Gastrocnemius medialis (tissue), 4 donors: Measurements from ENCODE around the gene USO1. TPM values are rescaled to one million over a fixed set of nuclear protein-coding genes. Genes with fewer than 3 reads are reported as not detected.
A peak's percentile ranks its signal among the peaks of the same experiment; 100 is the strongest.

Source experiments
- ATAC-seq, 2 donors: fragments of 150-250 bp; one replicate each; pipeline ENCODE4 v1.9.1; 2016
- DNase-seq, 2 donors: peaks; one replicate each; pipeline ENCODE4 v3.0.0-alpha.2; 2019
- H3K27ac ChIP-seq, 4 donors: fragments of 200-600 bp; sonication (generic); 1 replicate in 1 of 4; 2 replicates in 3 of 4; pipeline ENCODE4 v1.5.1; 2016 to 2018; ENCODE audit warnings: mild to moderate bottlenecking in 2 of 4, moderate library complexity in 1 of 4
- H3K27me3 ChIP-seq, 3 donors: fragments of 200-600 bp; sonication (generic) in 2 of 3; 1 replicate in 1 of 3; 2 replicates in 2 of 3; pipeline versions ENCODE4 v1.5.1 to v1.6.0; 2016 to 2019; ENCODE audit warnings: mild to moderate bottlenecking in 1 of 3, moderate library complexity in 1 of 3
- H3K36me3 ChIP-seq, 2 donors: fragments of 200-600 bp; sonication (generic) in 1 of 2; one replicate each; pipeline ENCODE4 v1.5.1; 2017 to 2018
- H3K4me1 ChIP-seq, 2 donors: fragments of 200-600 bp; sonication (generic) in 1 of 2; one replicate each; pipeline ENCODE4 v1.5.1; 2016 to 2017; ENCODE audit warnings: mild to moderate bottlenecking in 2 of 2
- H3K4me3 ChIP-seq, 4 donors: fragments of 200-600 bp; sonication (generic) in 3 of 4; 1 replicate in 1 of 4; 2 replicates in 3 of 4; pipeline ENCODE4 v1.5.1; 2016 to 2019; ENCODE audit warnings: mild to moderate bottlenecking in 2 of 4
- H3K9me3 ChIP-seq, 3 donors: fragments of 200-600 bp; sonication (generic) in 2 of 3; 1 replicate in 1 of 3; 2 replicates in 2 of 3; pipeline ENCODE4 v1.5.1; 2016 to 2019
- POLR2A ChIP-seq, 2 donors: fragments of 450-650 bp; IDR thresholded peaks; one replicate each; pipeline ENCODE4 v1.6.1; 2017; ENCODE audit warnings: antibody characterized with exemption in 2 of 2, mild to moderate bottlenecking in 2 of 2, moderate library complexity in 2 of 2
- in situ Hi-C, 4 donors: fragments of 200-750 bp; cut with MboI; loops; one replicate each; pipeline versions ENCODE4 v1.15.0 to v1.8.0; 2017; ENCODE audit warnings: low sequenced_read_pairs in 4 of 4
- intact Hi-C: fragments of 100-400 bp; cut with DNase I; formaldehyde crosslinking; loops from one replicate; pipeline ENCODE4 v1.15.1; 2023; ENCODE audit warnings: low total_unique reads
- total RNA-seq, 4 donors: library from RNA; depleted of rRNA; stranded (reverse); fragments of >200 nt; gene quantifications; one replicate each; pipeline versions ENCODE4 v1.1.0 to v1.2.3, GENCODE V29; 2016
- TF ChIP-seq, protein P1 (sequence below), 5 experiments: fragments of 450-650 bp in 3 of 5; fragments of 200-600 bp in 2 of 5; sonication (generic) in 2 of 5; IDR thresholded peaks in 4 of 5; conservative IDR thresholded peaks in 1 of 5; 1 replicate in 4 of 5; 2 replicates in 1 of 5; pipeline ENCODE4 v1.5.1; 2016 to 2019; ENCODE audit warnings: antibody characterized with exemption in 5 of 5, mild to moderate bottlenecking in 3 of 5, moderate library complexity in 3 of 5

USO1 gene
- total RNA-seq, 4 donors from 2014 or later, result 213 to 328 (median 254) TPM

GRCh38 chr4:75820676-75821075 lies 96.3 kb downstream of the USO1 start:
- no peaks in the 10 kb centered on the region for H3K9me3 ChIP-seq
- no peak for TF ChIP-seq POLR2A (IDR thresholded peaks at IDR 0.05)
- TF ChIP-seq, protein P1, sequence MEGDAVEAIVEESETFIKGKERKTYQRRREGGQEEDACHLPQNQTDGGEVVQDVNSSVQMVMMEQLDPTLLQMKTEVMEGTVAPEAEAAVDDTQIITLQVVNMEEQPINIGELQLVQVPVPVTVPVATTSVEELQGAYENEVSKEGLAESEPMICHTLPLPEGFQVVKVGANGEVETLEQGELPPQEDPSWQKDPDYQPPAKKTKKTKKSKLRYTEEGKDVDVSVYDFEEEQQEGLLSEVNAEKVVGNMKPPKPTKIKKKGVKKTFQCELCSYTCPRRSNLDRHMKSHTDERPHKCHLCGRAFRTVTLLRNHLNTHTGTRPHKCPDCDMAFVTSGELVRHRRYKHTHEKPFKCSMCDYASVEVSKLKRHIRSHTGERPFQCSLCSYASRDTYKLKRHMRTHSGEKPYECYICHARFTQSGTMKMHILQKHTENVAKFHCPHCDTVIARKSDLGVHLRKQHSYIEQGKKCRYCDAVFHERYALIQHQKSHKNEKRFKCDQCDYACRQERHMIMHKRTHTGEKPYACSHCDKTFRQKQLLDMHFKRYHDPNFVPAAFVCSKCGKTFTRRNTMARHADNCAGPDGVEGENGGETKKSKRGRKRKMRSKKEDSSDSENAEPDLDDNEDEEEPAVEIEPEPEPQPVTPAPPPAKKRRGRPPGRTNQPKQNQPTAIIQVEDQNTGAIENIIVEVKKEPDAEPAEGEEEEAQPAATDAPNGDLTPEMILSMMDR (IDR thresholded peaks at IDR 0.05 in 4 of 5, conservative IDR thresholded peaks at IDR 0.05 in 1 of 5), result no peak
- no peak overlapping the region for H3K27ac ChIP-seq
- no peak overlapping the region for H3K4me3 ChIP-seq
- H3K36me3 ChIP-seq, result peaks cover 0 to 8% of the 10 kb centered on the region in 2 donors
- ATAC-seq (no peak), DNase-seq (no peak)
- intact Hi-C loops, result no loop called here
- H3K4me1 ChIP-seq, result peaks cover 0 to 10% of the 10 kb centered on the region in 2 donors
- no peaks in the 10 kb centered on the region for H3K27me3 ChIP-seq
- in situ Hi-C loops, result loop anchor here in 1 of 4 donors (25.0 kb wide), 1 partner anchor 142 kb away; no protein-coding TSS in a partner anchor

- H3K27me3 ChIP-seq, result no peaks in the 10 kb centered on the region
- H3K4me1 ChIP-seq, result peaks cover 0 to 10% of the 10 kb centered on the region in 2 donors
- H3K4me3 ChIP-seq, result no peak overlapping the region
- ATAC-seq (no peak), DNase-seq (no peak)
- TF ChIP-seq, protein P1 (IDR thresholded peaks at IDR 0.05 in 4 of 5, conservative IDR thresholded peaks at IDR 0.05 in 1 of 5), result no peak
- no peak for TF ChIP-seq POLR2A (IDR thresholded peaks at IDR 0.05)
- H3K27ac ChIP-seq, result no peak overlapping the region
- in situ Hi-C loops (loop anchor here in 1 of 4 donors (25.0 kb wide), 1 partner anchor 141 kb away; no protein-coding TSS in a partner anchor), intact Hi-C loops (no loop called here)
- no peaks in the 10 kb centered on the region for H3K9me3 ChIP-seq
- peaks cover 0 to 3% of the 10 kb centered on the region in 2 donors for H3K36me3 ChIP-seq
Measured at GRCh38 chr4:75821216-75821615, 96.8 kb downstream of the USO1 start.

DNA sequence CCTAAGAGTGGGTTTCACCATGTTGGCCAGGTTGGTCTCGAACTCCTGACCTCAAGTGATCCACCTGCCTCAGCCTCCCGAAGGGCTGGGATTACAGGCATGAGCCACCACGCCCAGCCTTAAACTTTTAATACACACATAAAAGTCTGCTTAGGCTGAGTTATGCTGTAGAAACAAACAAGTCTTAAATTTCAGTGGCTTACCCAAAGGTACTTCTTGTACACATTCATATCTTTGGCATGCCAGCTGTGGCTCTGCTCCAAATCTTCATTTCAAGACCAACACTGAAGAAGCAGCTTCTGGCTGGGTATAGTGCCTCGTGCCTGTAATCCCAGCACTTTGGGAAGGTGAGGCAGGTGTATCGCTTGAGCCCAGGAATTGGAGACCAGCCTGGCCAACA lies 97.6 kb downstream of the USO1 start:
- H3K36me3 ChIP-seq, result no peaks in the 10 kb centered on the region
- no peaks in the 10 kb centered on the region for H3K9me3 ChIP-seq
- H3K4me3 ChIP-seq, result no peak overlapping the region
- peak overlapping the region in 3 of 4 donors; percentile 28 to 74 (median 65) for H3K27ac ChIP-seq
- ATAC-seq (peak; percentile 76 to 77), DNase-seq (peak; percentile 38 to 59)
- peaks cover 0 to 10% of the 10 kb centered on the region in 2 donors for H3K4me1 ChIP-seq
- intact Hi-C loops (no loop called here), in situ Hi-C loops (loop anchor here in 1 of 4 donors (25.0 kb wide), 1 partner anchor 140 kb away; no protein-coding TSS in a partner anchor)
- no peak for TF ChIP-seq POLR2A (IDR thresholded peaks at IDR 0.05)
- TF ChIP-seq, protein P1 (IDR thresholded peaks at IDR 0.05 in 4 of 5, conservative IDR thresholded peaks at IDR 0.05 in 1 of 5), result no peak
- no peaks in the 10 kb centered on the region for H3K27me3 ChIP-seq

GRCh38 chr4:75822416-75822815 lies 98.0 kb downstream of the USO1 start:
- no peak for TF ChIP-seq POLR2A (IDR thresholded peaks at IDR 0.05)
- TF ChIP-seq, protein P1 (IDR thresholded peaks at IDR 0.05 in 4 of 5, conservative IDR thresholded peaks at IDR 0.05 in 1 of 5), result no peak

More at GRCh38 chr4:75822416-75822815, 98.0 kb downstream of the USO1 start:
- DNase-seq (peak in 1 of 2 donors; percentile 26), ATAC-seq (peak; percentile 49 to 68)
- intact Hi-C loops, result no loop called here
- Histone ChIP-seq H3K4me3 (no peak overlapping the region), H3K36me3 (no peaks in the 10 kb centered on the region), H3K27me3 (no peaks in the 10 kb centered on the region), H3K9me3 (no peaks in the 10 kb centered on the region), H3K27ac (peak overlapping the region in 2 of 4 donors; percentile 65 to 74), H3K4me1 (peaks cover 0 to 10% of the 10 kb centered on the region in 2 donors)
- in situ Hi-C loops, result loop anchor here in 1 of 4 donors (25.0 kb wide), 1 partner anchor 140 kb away; no protein-coding TSS in a partner anchor
